SK-N-SH (cell line): ENCODE data around the gene MUSK.

Source experiments
- CTCF ChIP-seq: fragments of 200-600 bp; sonication (generic); IDR thresholded peaks from 2 replicates; pipeline ENCODE4 v1.6.1; 2017; ENCODE audit warnings: antibody characterized with exemption, mild to moderate bottlenecking, moderate library complexity
- EP300 ChIP-seq, 2 experiments: IDR thresholded peaks; 2 replicates each; pipeline versions ENCODE4 v1.4.0 to v1.6.1; 2012; ENCODE audit warnings: borderline replicate concordance in 1 of 2, low read depth in 1 of 2, low read length in 1 of 2
- RAD21 ChIP-seq: IDR thresholded peaks from 2 replicates; pipeline ENCODE4 v1.6.1; 2012; ENCODE audit warnings: mild to moderate bottlenecking, low read length
- RCOR1 ChIP-seq: fragments of 150-350 bp; IDR thresholded peaks from 2 replicates; pipeline ENCODE4 v1.6.1; 2017; ENCODE audit warnings: antibody characterized with exemption, low read length
- SMC3 ChIP-seq: IDR thresholded peaks from 2 replicates; pipeline ENCODE4 v1.6.1; 2012; ENCODE audit warnings: low read depth, low read length, improper control_type of control experiment

GRCh38 chr9:110814159-110814558 lies 145.6 kb downstream of the MUSK start:
- TF ChIP-seq EP300 (IDR thresholded peaks at IDR 0.05; ENCODE audit: borderline replicate concordance in 1 of 2, low read depth in 1 of 2, low read length in 1 of 2): no peak
- no peak for TF ChIP-seq CTCF
- TF ChIP-seq RCOR1: no peak
- TF ChIP-seq SMC3: no peak
- no peak for TF ChIP-seq RAD21
